Colonic mucosa (tissue), 4 donors: Measurements from ENCODE around the gene RFT1. TPM values are rescaled to one million over a fixed set of nuclear protein-coding genes. Genes with fewer than 3 reads are reported as not detected.

Source experiments
- DNase-seq: peaks from one replicate; pipeline ENCODE4 v3.0.0-alpha.2; 2020
- H3K27ac ChIP-seq: fragments of 200-600 bp; one replicate; pipeline ENCODE4 v1.8.0; 2021
- H3K27me3 ChIP-seq: fragments of 200-600 bp; one replicate; pipeline ENCODE4 v1.8.0; 2021
- H3K36me3 ChIP-seq: fragments of 200-600 bp; one replicate; pipeline ENCODE4 v1.8.0; 2021
- H3K4me1 ChIP-seq: fragments of 200-600 bp; one replicate; pipeline ENCODE4 v1.8.0; 2021; ENCODE audit warnings: mild to moderate bottlenecking
- H3K4me3 ChIP-seq: fragments of 200-600 bp; one replicate; pipeline ENCODE4 v1.8.0; 2021
- H3K9ac ChIP-seq, 2 donors: one replicate each; pipeline ENCODE4 v1.7.0; 2013; ENCODE audit warnings: control low read depth in 2 of 2, low read depth in 2 of 2, low read length in 2 of 2
- H3K9me3 ChIP-seq: fragments of 200-600 bp; one replicate; pipeline ENCODE4 v1.8.0; 2021
- CTCF ChIP-seq: fragments of 200-600 bp; IDR thresholded peaks from one replicate; pipeline ENCODE4 v1.8.0; 2022; ENCODE audit warnings: antibody characterized with exemption, mild to moderate bottlenecking
- intact Hi-C: fragments of 100-400 bp; cut with DNase I; formaldehyde crosslinking; loops from one replicate; pipeline ENCODE4 v1.14.1; 2022
- total RNA-seq, 2 donors: library from RNA; stranded (reverse); fragmentation: NEBNext Ultra II Directional in 1 of 2; extraction: Animal tissue kit (Norgen Biotek cat#: 25700) in 1 of 2; gene quantifications; one replicate each; pipeline ENCODE4 v1.2.1, GENCODE V29; 2021
- donor health status: healthy.
- donor health status: DM: no; HTN: no; CAD: no.
- donor health status: DM: no; HTN: no; CAD: no.

RFT1 gene
- total RNA-seq, 2 donors from 2014 or later = 15.3 to 30.4 TPM

- peaks cover 30% of the 10 kb centered on the region for H3K4me1 ChIP-seq
- H3K36me3 ChIP-seq = no peaks in the 10 kb centered on the region
- intact Hi-C loops = no loop called here
- TF ChIP-seq CTCF = no peak
- no peak overlapping the region for H3K9ac ChIP-seq
- H3K27me3 ChIP-seq = no peaks in the 10 kb centered on the region
- H3K27ac ChIP-seq = no peak overlapping the region
- no peak overlapping the region for H3K4me3 ChIP-seq
- no peak for DNase-seq
- no peaks in the 10 kb centered on the region for H3K9me3 ChIP-seq
Observed at GRCh38 chr3:53149699-53150098, 19.5 kb upstream of the RFT1 start.

GRCh38 chr3:53149006-53149690 lies 18.9 kb upstream of the RFT1 start:
- Histone ChIP-seq H3K9ac (no peak overlapping the region), H3K27me3 (no peaks in the 10 kb centered on the region), H3K4me3 (no peak overlapping the region), H3K36me3 (no peaks in the 10 kb centered on the region), H3K4me1 (peaks cover 34% of the 10 kb centered on the region), H3K27ac (no peak overlapping the region), H3K9me3 (no peaks in the 10 kb centered on the region)
- DNase-seq = no peak
- TF ChIP-seq CTCF = no peak
- intact Hi-C loops = no loop called here

- no peak for DNase-seq
- Histone ChIP-seq H3K27ac (no peak overlapping the region), H3K27me3 (no peaks in the 10 kb centered on the region), H3K4me1 (peaks cover 34% of the 10 kb centered on the region), H3K4me3 (no peak overlapping the region), H3K36me3 (no peaks in the 10 kb centered on the region), H3K9ac (peak overlapping the region in 1 of 2 donors; percentile 35), H3K9me3 (no peaks in the 10 kb centered on the region)
- intact Hi-C loops = no loop called here
- TF ChIP-seq CTCF = no peak
Observed at GRCh38 chr3:53147903-53148400, 17.7 kb upstream of the RFT1 start.

GRCh38 chr3:53147151-53147902 lies 17.1 kb upstream of the RFT1 start:
- no peaks in the 10 kb centered on the region for H3K36me3 ChIP-seq
- no peak overlapping the region for H3K27ac ChIP-seq
- no peak for TF ChIP-seq CTCF
- H3K4me3 ChIP-seq = no peak overlapping the region
- no peaks in the 10 kb centered on the region for H3K27me3 ChIP-seq
- no peaks in the 10 kb centered on the region for H3K9me3 ChIP-seq
- peak overlapping the region in 1 of 2 donors; percentile 35 for H3K9ac ChIP-seq
- peaks cover 34% of the 10 kb centered on the region for H3K4me1 ChIP-seq
- no peak for DNase-seq
- intact Hi-C loops = no loop called here

GRCh38 chr3:53146319-53146891 lies 16.2 kb upstream of the RFT1 start:
- TF ChIP-seq CTCF = no peak
- peaks cover 34% of the 10 kb centered on the region for H3K4me1 ChIP-seq
- DNase-seq = no peak

More at GRCh38 chr3:53146319-53146891, 16.2 kb upstream of the RFT1 start:
- peak overlapping the region; percentile 67 for H3K27ac ChIP-seq
- no peak overlapping the region for H3K4me3 ChIP-seq
- peak overlapping the region in 1 of 2 donors; percentile 56 for H3K9ac ChIP-seq
- intact Hi-C loops = no loop called here
- no peaks in the 10 kb centered on the region for H3K9me3 ChIP-seq
- H3K36me3 ChIP-seq = no peaks in the 10 kb centered on the region
- no peaks in the 10 kb centered on the region for H3K27me3 ChIP-seq
